ENCODE measurements around the gene PTGFRN.

GRCh38 chr1:117008656-117009055 lies 98.9 kb downstream of the PTGFRN start:
- no peak for TF ChIP-seq CTCF (conservative IDR thresholded peaks at IDR 0.05 in 1 of 2, IDR thresholded peaks at IDR 0.05 in 1 of 2; ENCODE audit: extremely low read depth in 1 of 2, insufficient read depth in 1 of 2, low read depth in 1 of 2, low read length in 2 of 2)
- no peak for TF ChIP-seq EZH2 (IDR thresholded peaks at IDR 0.05; ENCODE audit: borderline replicate concordance, low read length)
